OCI-LY1 (cell line): Measurements from ENCODE around the gene GALNT5.

ENCODE experiments used
- H2AFZ ChIP-seq: fragments of 200-600 bp; sonication (generic), shearing (Covaris generic); 2 replicates; pipeline ENCODE4 v1.6.0; 2014; ENCODE audit warnings: antibody characterized with exemption, mild to moderate bottlenecking, low read length
- H3F3A ChIP-seq: fragments of 200-600 bp; sonication (generic), shearing (Covaris generic); 2 replicates; pipeline ENCODE4 v1.6.0; 2014; ENCODE audit warnings: mild to moderate bottlenecking, antibody characterized with exemption, low read length, moderate library complexity; ENCODE audit not compliant: insufficient read depth
- H3K27ac ChIP-seq: fragments of 200-600 bp; sonication (generic); 2 replicates; pipeline ENCODE4 v1.5.1; 2014; ENCODE audit warnings: low read length, mixed run types, mild to moderate bottlenecking, low read depth; ENCODE audit not compliant: poor library complexity, severe bottlenecking
- H3K27me3 ChIP-seq: fragments of 200-600 bp; sonication (generic); 2 replicates; pipeline ENCODE4 v1.6.0; 2014; ENCODE audit warnings: antibody characterized with exemption, mild to moderate bottlenecking, low read length, moderate library complexity; ENCODE audit not compliant: insufficient read depth
- H3K36me3 ChIP-seq: fragments of 200-600 bp; sonication (generic); 2 replicates; pipeline ENCODE4 v1.6.1; 2014; ENCODE audit warnings: mild to moderate bottlenecking, antibody characterized with exemption, low read length, moderate library complexity, mixed read lengths; ENCODE audit not compliant: insufficient read depth
- H3K4me1 ChIP-seq: fragments of 200-600 bp; sonication (generic); 2 replicates; pipeline ENCODE4 v1.5.1; 2014; ENCODE audit warnings: mild to moderate bottlenecking, low read length, moderate library complexity; ENCODE audit not compliant: insufficient read depth, severe bottlenecking
- H3K4me2 ChIP-seq: fragments of 200-600 bp; sonication (generic), shearing (Covaris generic); 2 replicates; pipeline ENCODE4 v1.6.1; 2014; ENCODE audit warnings: low read length
- H3K4me3 ChIP-seq: fragments of 200-600 bp; sonication (generic); 2 replicates; pipeline ENCODE4 v1.5.1; 2014; ENCODE audit warnings: low read length, low read depth, mild to moderate bottlenecking, mixed read lengths; ENCODE audit not compliant: poor library complexity, severe bottlenecking
- H3K79me2 ChIP-seq: fragments of 200-600 bp; shearing (Covaris generic); 2 replicates; pipeline ENCODE4 v1.6.1; 2016; ENCODE audit warnings: mixed run types, low read length, mixed read lengths; ENCODE audit not compliant: insufficient read depth
- H3K9ac ChIP-seq: fragments of 200-600 bp; sonication (generic), shearing (Covaris generic); 2 replicates; pipeline ENCODE4 v1.6.1; 2014; ENCODE audit warnings: mild to moderate bottlenecking, low read length, mixed read lengths
- H3K9me2 ChIP-seq: fragments of 200-600 bp; sonication (generic), shearing (Covaris generic); 2 replicates; pipeline ENCODE4 v1.6.1; 2014; ENCODE audit warnings: low read depth, mild to moderate bottlenecking, low read length, mixed read lengths
- H3K9me3 ChIP-seq: fragments of 200-600 bp; shearing (Covaris generic); 2 replicates; pipeline ENCODE4 v1.6.1; 2014; ENCODE audit warnings: low read length, mixed read lengths
- H4K20me1 ChIP-seq: fragments of 200-600 bp; sonication (generic), shearing (Covaris generic); 2 replicates; pipeline ENCODE4 v1.6.0; 2016; ENCODE audit warnings: mild to moderate bottlenecking, low read length; ENCODE audit not compliant: insufficient read depth
- CTCF ChIP-seq: fragments of 200-600 bp; sonication (generic), shearing (Covaris generic); IDR thresholded peaks from 2 replicates; pipeline ENCODE4 v1.5.1; 2017; ENCODE audit warnings: mild to moderate bottlenecking, antibody characterized with exemption, low read length, moderate library complexity, mixed read lengths
- EZH2 ChIP-seq: fragments of 200-600 bp; sonication (generic), shearing (Covaris generic); IDR thresholded peaks from 2 replicates; pipeline ENCODE4 v1.8.0; 2017; ENCODE audit warnings: borderline replicate concordance, mixed run types, mild to moderate bottlenecking, antibody characterized with exemption, low read length, moderate library complexity, mixed read lengths

The GALNT5 gene

GRCh38 chr2:157315901-157316300, 58.4 kb downstream of the GALNT5 start:
- Histone ChIP-seq H3K4me2 (no peak overlapping the region), H3K36me3 (peaks cover 2% of the 10 kb centered on the region; the same call in 1 of the 2 replicates), H3F3A (no peaks in the 10 kb centered on the region)

GRCh38 chr2:157318884-157319283, 61.4 kb downstream of the GALNT5 start:
- Histone ChIP-seq H3K79me2 (no peaks in the 10 kb centered on the region), H3K4me3 (no peak overlapping the region), H3K36me3 (peaks cover 7% of the 10 kb centered on the region; the same call in 1 of the 2 replicates), H3F3A (no peaks in the 10 kb centered on the region), H4K20me1 (no peaks in the 10 kb centered on the region), H3K4me2 (no peak overlapping the region), H3K27me3 (no peaks in the 10 kb centered on the region), H3K27ac (no peak overlapping the region), H3K9me3 (no peaks in the 10 kb centered on the region), H3K9ac (no peak overlapping the region), H2AFZ (no peak overlapping the region), H3K9me2 (no peaks in the 10 kb centered on the region), H3K4me1 (no peaks in the 10 kb centered on the region)
- no peak for TF ChIP-seq EZH2
- no peak for TF ChIP-seq CTCF

More at GRCh38 chr2:157315901-157316300, 58.4 kb downstream of the GALNT5 start:
- Histone ChIP-seq H4K20me1 (no peaks in the 10 kb centered on the region), H3K9me3 (no peaks in the 10 kb centered on the region), H3K79me2 (no peaks in the 10 kb centered on the region), H3K9me2 (no peaks in the 10 kb centered on the region), H3K4me1 (no peaks in the 10 kb centered on the region), H2AFZ (no peak overlapping the region), H3K27me3 (no peaks in the 10 kb centered on the region), H3K4me3 (no peak overlapping the region), H3K9ac (no peak overlapping the region), H3K27ac (no peak overlapping the region)
- TF ChIP-seq CTCF (no peak), EZH2 (no peak)

GRCh38 chr2:157319795-157320194, 62.3 kb downstream of the GALNT5 start:
- no peaks in the 10 kb centered on the region for H3K9me3 ChIP-seq
- H3K27ac ChIP-seq: no peak overlapping the region
- H3K9ac ChIP-seq: no peak overlapping the region
- no peak overlapping the region for H2AFZ ChIP-seq
- H3K4me1 ChIP-seq: no peaks in the 10 kb centered on the region
- H3K27me3 ChIP-seq: no peaks in the 10 kb centered on the region
- H3F3A ChIP-seq: no peaks in the 10 kb centered on the region
- TF ChIP-seq CTCF (no peak), EZH2 (no peak)
- H3K4me3 ChIP-seq: no peak overlapping the region
- no peaks in the 10 kb centered on the region for H3K79me2 ChIP-seq
- H3K4me2 ChIP-seq: no peak overlapping the region
- peaks cover 7% of the 10 kb centered on the region; the same call in 1 of the 2 replicates for H3K36me3 ChIP-seq
- H4K20me1 ChIP-seq: no peaks in the 10 kb centered on the region
- no peaks in the 10 kb centered on the region for H3K9me2 ChIP-seq
